Pancreas (tissue), 10 donors: Measurements from ENCODE around the gene KSR1. TPM values are rescaled to one million over a fixed set of nuclear protein-coding genes. Genes with fewer than 3 reads are reported as not detected.

Experiments used
- ATAC-seq, 4 donors: fragments of 200-7000 bp; cut with Tn5 transposase; one replicate each; pipeline versions ENCODE4 v1.8.0 to v1.9.1; 2020; ENCODE audit warnings: mild to moderate bottlenecking in 4 of 4, moderate library complexity in 4 of 4
- DNase-seq, 6 donors: peaks; one replicate each; pipeline ENCODE4 v3.0.0-alpha.2; 2020
- FAIRE-seq: peaks from 2 replicates; lab custom pipeline; 2012; peaks lifted over from hg19 to GRCh38; lab: Jason Lieb, UNC
- H3K27ac ChIP-seq, 4 donors: fragments of 200-600 bp; sonication (generic); 1 replicate in 3 of 4; 2 replicates in 1 of 4; pipeline versions ENCODE4 v1.5.0 to v1.8.0; 2020
- H3K27me3 ChIP-seq, 4 donors: fragments of 200-600 bp; one replicate each; pipeline ENCODE4 v1.8.0; 2021
- H3K36me3 ChIP-seq, 3 donors: fragments of 200-600 bp; sonication (generic) in 1 of 3; one replicate each; pipeline versions ENCODE4 v1.5.0 to v1.8.0; 2020 to 2021
- H3K4me1 ChIP-seq, 3 donors: fragments of 200-600 bp; one replicate each; pipeline ENCODE4 v1.8.0; 2021
- H3K4me3 ChIP-seq, 4 donors: fragments of 200-600 bp; sonication (generic) in 2 of 4; one replicate each; pipeline versions ENCODE4 v1.5.0 to v1.8.0; 2020 to 2021
- H3K9me3 ChIP-seq, 4 donors: fragments of 200-600 bp; one replicate each; pipeline ENCODE4 v1.8.0; 2021
- WGBS, 2 donors: extraction: QIAGEN DNeasy Blood & Tissue Kit; methylation state at CpG; one replicate each; pipeline ENCODE4 v1.1.7; 2013; 5-methylcytosine and 5-hydroxymethylcytosine counted together
- intact Hi-C, 3 donors: fragments of 100-400 bp; cut with DNase I; formaldehyde crosslinking; loops; one replicate each; pipeline versions ENCODE4 v1.11.1 to v1.14.2; 2022
- polyA plus RNA-seq, 2 donors: library from polyadenylated mRNA; stranded (reverse); fragments of 200-250 nt; gene quantifications; one replicate each; pipeline ENCODE4 v1.2.3, GENCODE V29; 2013
- total RNA-seq, 6 donors: library from RNA; stranded (reverse); fragmentation: NEBNext Ultra II Directional in 4 of 6; extraction: Animal tissue kit (Norgen Biotek cat#: 25700) in 4 of 6; gene quantifications; one replicate each; pipeline versions ENCODE4 v1.2.1 to v1.2.4, GENCODE V29; 2021 to 2023
- TF ChIP-seq, protein P1 (sequence below), 4 donors: fragments of 200-600 bp; sonication (generic) in 3 of 4; IDR thresholded peaks; one replicate each; pipeline versions ENCODE4 v1.5.0 to v1.8.0; 2021; ENCODE audit warnings: antibody characterized with exemption in 4 of 4
- donor health status: healthy with polysubstance abuse.
- donor health status: DM: no; HTN: no; CAD: no; lungs with moderate emphysema.
- donor health status: DM: no; HTN: no; CAD: no.
- donor health status: control.
- donor health status: control.
- donor health status: Bipolar disorder and iron deficiency.
- donor health status: DM: yes; HTN: yes; CAD: no.
- donor health status: DM: no; HTN: no; CAD: no.
- donor health status: DM: no; HTN: no; CAD: no.
- donor health status: DM: yes; HTN: yes; CAD: no.

The KSR1 gene
- total and polyA plus RNA-seq, 8 donors, result 68.2 to 139 (median 103) TPM

DNA sequence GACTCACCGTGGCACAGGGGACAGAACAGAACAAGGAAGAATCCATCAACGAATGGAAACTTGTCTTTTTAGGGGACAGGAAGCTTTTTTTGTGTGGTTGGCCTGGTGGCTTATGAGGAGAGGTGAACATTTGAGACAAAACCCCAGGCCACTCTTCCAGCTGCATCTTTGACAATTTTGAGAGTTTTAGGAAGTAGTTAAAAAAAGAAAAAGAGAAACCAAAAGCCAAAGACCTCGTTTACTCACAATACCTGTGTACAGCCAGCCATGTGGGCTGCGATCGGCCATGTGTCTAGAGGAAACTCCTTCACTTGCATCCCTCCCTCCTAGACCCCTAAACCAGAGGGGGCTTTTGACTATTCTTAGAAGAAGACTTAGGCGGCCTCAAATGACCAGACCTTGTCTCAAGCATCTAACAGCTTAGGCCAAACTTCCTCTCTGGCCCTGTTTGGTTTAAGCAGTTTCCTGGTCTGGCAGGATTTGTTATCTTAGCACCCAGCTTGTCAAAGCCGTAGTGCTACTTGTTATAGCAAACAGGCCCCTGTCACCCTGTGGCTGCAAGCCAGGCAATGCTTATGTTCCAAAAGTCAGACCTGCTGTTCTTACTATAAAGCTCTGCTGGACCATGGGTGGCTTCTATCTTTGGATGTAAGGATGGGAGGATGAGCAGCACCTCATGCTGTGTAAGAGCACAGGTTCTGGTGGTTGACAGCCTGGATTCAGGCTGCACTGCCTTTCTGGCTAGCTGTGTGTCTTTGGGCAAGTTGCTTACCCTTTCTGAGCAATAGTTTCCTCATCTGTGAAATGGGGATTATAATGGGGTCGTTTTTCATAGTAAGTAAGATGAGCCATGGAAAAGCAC, 17.7 kb downstream of the KSR1 start:
- Histone ChIP-seq H3K4me3 (no peak overlapping the region), H3K27me3 (no peaks in the 10 kb centered on the region), H3K9me3 (no peaks in the 10 kb centered on the region), H3K36me3 (no peaks in the 10 kb centered on the region), H3K27ac (peak overlapping the region in 3 of 4 donors; percentile 28 to 65 (median 65)), H3K4me1 (peaks cover 12 to 22% (median 15%) of the 10 kb centered on the region in 3 donors)
- WGBS, 2 donors, result 37 to 43% methylated on average over 8 of the region's 8 CpGs
- ATAC-seq (peak; percentile 65 to 83 (median 78)), DNase-seq (peak in 5 of 6 donors; percentile 65 to 77 (median 67)), FAIRE-seq (no peak)
- intact Hi-C loops, result loop anchor here in 1 of 3 donors (10.0 kb wide), 1 partner anchor 59 kb away; no protein-coding TSS in a partner anchor
- TF ChIP-seq, protein P1, sequence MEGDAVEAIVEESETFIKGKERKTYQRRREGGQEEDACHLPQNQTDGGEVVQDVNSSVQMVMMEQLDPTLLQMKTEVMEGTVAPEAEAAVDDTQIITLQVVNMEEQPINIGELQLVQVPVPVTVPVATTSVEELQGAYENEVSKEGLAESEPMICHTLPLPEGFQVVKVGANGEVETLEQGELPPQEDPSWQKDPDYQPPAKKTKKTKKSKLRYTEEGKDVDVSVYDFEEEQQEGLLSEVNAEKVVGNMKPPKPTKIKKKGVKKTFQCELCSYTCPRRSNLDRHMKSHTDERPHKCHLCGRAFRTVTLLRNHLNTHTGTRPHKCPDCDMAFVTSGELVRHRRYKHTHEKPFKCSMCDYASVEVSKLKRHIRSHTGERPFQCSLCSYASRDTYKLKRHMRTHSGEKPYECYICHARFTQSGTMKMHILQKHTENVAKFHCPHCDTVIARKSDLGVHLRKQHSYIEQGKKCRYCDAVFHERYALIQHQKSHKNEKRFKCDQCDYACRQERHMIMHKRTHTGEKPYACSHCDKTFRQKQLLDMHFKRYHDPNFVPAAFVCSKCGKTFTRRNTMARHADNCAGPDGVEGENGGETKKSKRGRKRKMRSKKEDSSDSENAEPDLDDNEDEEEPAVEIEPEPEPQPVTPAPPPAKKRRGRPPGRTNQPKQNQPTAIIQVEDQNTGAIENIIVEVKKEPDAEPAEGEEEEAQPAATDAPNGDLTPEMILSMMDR (IDR thresholded peaks at IDR 0.05), result no peak

DNA sequence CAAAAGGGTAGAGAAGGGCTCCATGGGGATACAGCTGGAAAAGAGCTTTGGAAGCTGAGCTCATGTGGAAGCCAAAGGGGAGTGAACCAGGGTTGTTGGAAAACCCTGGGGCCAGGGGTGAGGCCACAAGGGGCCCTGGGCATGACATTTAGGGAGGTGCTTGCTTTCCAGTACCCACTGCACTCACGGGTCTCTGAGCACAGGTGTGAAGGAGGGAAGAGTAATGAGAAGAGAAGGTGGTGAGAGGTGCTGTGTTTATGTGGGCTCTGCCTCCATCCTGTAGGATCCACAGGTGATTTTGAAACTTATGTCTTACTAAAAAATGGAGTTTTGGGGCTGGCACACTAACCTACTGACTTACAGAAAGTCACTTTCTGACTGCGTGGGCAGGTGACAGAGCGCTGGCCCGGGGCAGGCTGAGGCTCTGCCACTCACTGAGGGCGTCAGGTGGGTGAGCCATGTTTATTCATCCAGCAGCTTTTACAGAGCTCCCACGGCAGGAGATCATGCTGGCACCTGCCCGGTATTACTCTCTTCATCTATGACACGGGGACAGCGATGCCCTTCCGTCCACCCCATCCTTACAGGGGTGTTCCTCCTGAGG, 18.9 kb downstream of the KSR1 start:
- Histone ChIP-seq H3K4me3 (no peak overlapping the region), H3K4me1 (peaks cover 12 to 22% (median 15%) of the 10 kb centered on the region in 3 donors), H3K27ac (no peak overlapping the region), H3K36me3 (no peaks in the 10 kb centered on the region), H3K9me3 (no peaks in the 10 kb centered on the region), H3K27me3 (no peaks in the 10 kb centered on the region)
- FAIRE-seq (no peak), ATAC-seq (peak in 2 of 4 donors; percentile 10 to 21), DNase-seq (peak in 1 of 6 donors; percentile 42)
- TF ChIP-seq, protein P1 (IDR thresholded peaks at IDR 0.05), result no peak
- WGBS, 2 donors, result 70 to 76% methylated on average over 10 of the region's 10 CpGs
- intact Hi-C loops, result loop anchor here in 1 of 3 donors (10.0 kb wide), 1 partner anchor 60 kb away; no protein-coding TSS in a partner anchor

DNA sequence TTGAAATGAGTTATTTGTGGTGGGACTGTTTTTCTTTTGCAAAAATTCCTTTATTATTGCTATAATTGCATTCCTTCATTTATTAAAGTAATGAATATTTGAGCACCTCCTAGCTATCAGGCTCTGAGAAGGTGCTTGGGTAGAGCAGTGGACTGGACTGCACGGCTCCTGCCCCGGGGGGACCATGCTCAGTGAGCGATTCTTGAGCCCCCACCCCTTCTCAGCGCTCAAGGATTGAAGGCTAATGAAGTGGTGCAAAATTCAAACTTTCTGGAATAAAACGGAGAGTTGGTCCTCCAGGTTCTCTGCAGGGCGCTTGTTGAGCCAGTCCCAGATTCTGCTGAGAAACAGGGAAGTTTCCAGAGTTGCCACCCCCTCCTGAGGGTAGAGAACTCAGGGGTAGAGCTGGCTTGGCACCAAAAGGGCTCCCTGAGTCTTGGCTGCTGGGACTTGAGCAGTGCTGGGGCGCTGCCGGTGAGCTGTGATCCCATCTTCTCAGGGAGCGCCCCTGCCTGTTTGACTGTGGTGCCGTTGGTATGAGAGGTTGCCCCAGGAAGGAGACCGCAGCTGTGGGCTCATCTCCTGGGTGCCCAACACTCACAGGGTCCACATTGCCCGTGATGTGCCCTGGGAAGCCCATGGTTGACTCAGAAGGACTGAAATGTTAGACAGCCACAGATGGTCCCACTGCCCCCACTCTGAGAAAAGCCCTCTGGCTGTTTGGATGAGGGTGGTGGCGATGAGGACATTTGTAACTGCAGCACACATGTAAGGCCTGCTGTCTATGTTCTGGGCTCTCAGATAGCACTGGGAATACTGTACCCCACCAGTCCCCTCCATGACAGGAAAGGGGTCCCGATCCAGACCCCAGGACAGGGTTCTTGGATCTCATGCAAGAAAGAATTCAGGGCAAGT, 20.0 kb downstream of the KSR1 start:
- WGBS, 2 donors, result 89 to 93% methylated on average over 14 of the region's 14 CpGs
- TF ChIP-seq, protein P1 (IDR thresholded peaks at IDR 0.05), result no peak
- no peak for DNase-seq
- intact Hi-C loops, result loop anchor here in 1 of 3 donors (10.0 kb wide), 1 partner anchor 61 kb away; no protein-coding TSS in a partner anchor
- H3K27me3 ChIP-seq, result no peaks in the 10 kb centered on the region
- H3K27ac ChIP-seq, result no peak overlapping the region
- no peak overlapping the region for H3K4me3 ChIP-seq
- no peaks in the 10 kb centered on the region for H3K9me3 ChIP-seq
- FAIRE-seq, result no peak
- ATAC-seq, result no peak
- peaks cover 12 to 22% (median 15%) of the 10 kb centered on the region in 3 donors for H3K4me1 ChIP-seq
- no peaks in the 10 kb centered on the region for H3K36me3 ChIP-seq

DNA sequence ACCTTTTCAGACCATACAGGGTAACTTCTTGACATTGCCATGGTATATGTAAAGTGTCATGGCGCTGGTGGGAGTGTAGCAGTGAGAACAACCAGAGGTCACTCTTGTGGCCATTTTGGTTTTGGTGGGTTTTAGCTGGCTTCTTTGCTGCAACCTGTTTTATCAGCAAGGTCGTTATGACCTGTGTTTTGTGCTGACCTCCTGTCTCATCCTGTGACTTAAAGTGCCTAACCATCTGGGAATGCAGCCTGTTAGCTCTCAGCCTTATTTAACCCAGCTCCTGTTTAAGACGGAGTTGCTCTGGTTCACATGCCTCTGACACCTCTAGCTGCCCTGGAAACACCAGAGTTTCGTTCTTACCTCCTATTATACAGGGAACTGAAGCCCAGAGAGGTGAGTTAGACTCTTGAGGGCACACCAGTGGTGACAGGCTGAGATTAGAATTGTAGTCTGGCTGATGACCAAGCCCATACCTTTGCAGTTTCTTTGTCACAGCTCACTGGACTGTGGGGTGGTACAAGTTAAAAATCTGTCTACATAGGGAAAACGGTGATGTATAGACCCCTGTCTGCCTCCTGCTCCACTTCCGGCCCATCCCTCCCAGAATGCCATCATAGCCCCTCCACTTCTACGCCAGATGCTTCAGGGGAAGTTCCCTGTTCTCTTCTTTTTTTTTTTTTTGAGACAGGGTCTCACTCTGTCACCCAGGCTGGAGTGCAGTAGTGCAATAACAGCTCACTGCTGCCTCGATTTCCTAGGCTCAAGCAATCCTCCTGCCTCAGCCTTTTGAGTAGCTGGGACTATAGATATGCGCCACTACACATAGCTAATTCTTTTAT, 21.0 kb downstream of the KSR1 start:
- FAIRE-seq (no peak), ATAC-seq (no peak), DNase-seq (no peak)
- Histone ChIP-seq H3K4me1 (peaks cover 12 to 21% (median 15%) of the 10 kb centered on the region in 3 donors), H3K4me3 (no peak overlapping the region), H3K27ac (no peak overlapping the region), H3K36me3 (no peaks in the 10 kb centered on the region), H3K27me3 (no peaks in the 10 kb centered on the region), H3K9me3 (no peaks in the 10 kb centered on the region)
- intact Hi-C loops, result loop anchor here in 1 of 3 donors (10.0 kb wide), 1 partner anchor 62 kb away; no protein-coding TSS in a partner anchor
- TF ChIP-seq, protein P1 (IDR thresholded peaks at IDR 0.05), result no peak
- 77 to 82% methylated on average over 9 of the region's 9 CpGs for WGBS, 2 donors
